HG02571 (cell line): ENCODE data around the gene CNTN1.
"Not testable (repeated sequence)": the region's sequence is repeated elsewhere in the genome, so short reads cannot be mapped to it uniquely, and the experiment has no call there.

ENCODE experiments used
- ATAC-seq: cut with Tn5 transposase; IDR thresholded peaks from one replicate; pipeline ENCODE4 v1.9.1; 2021; ENCODE audit warnings: mild to moderate bottlenecking, moderate library complexity; ENCODE audit not compliant: unreplicated experiment

The CNTN1 gene

DNA sequence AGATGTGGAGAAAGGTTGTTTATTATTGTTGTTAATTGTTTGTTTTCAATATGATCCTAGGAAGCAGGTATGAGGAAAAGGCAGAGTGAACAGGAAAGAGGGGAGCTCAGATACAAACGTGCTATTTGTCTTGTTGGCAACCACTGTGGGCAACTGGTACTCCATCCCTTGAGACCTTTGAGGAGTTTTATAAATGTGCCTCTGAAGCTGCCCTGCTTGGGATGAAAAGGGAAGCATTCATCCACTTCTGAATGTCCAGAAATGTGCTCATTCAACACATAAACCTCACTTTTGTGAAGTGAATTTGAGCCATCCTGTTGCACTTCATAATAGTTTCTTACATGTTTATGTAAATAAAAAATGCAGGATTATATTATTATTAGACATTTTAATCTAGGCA is 331.6 kb downstream of the CNTN1 start:
- ATAC-seq: no peak

DNA sequence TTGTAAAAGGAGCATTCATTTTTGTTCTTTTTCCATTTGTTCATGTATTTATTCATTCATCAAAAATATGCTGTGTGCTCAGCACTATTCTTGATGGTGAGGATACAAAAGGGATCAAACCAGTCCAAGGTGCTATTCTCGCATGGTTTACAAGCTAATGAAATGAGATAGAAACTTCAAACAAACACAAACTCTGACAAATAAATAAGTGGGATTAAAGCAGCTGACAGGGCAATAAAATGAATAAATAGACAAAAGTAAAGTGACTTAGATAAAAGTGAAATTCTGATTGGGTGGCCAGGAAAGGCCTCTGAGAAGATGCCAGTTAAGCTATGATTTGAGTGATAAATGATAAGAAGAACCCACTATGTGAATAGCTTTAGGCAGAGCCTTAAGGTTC is 333.9 kb downstream of the CNTN1 start:
- ATAC-seq: no peak

DNA sequence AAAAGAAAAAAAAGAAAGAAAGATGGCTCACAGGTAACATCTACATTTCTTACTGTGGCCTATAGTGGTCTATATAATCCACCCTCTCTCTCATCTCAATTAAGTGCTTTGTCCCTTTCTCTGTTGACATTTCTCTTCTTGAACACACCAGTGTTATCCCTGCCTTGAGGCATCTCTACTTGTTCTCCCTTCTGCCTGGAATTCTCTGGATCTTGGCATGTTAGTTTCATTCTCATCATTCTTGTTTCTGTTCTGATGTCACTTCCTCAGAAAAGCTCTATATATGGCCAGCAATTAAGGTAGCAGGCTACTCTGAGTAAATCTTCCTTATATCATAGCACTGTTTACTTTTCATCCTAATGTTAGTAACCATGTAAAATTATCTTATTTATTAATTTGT is 340.1 kb downstream of the CNTN1 start:
- no peak for ATAC-seq

DNA sequence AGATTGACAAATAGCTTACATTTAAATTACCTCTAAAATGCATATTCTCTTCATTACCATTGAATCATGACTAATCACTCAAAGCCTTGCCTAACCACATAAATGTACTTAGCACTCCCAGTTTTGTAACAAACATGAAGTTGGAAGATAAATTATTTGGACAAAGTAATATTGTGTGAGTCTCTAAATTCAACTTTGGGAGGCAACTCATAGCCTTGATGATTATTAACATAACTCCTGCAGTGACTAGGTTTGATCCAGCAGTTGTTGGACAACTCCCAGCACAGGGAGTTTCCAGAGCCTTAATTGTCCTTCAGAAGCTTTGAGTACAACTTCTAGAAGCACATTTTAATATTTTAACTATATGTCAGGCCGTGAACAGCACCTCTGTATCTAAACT is 342.4 kb downstream of the CNTN1 start:
- no peak for ATAC-seq

DNA sequence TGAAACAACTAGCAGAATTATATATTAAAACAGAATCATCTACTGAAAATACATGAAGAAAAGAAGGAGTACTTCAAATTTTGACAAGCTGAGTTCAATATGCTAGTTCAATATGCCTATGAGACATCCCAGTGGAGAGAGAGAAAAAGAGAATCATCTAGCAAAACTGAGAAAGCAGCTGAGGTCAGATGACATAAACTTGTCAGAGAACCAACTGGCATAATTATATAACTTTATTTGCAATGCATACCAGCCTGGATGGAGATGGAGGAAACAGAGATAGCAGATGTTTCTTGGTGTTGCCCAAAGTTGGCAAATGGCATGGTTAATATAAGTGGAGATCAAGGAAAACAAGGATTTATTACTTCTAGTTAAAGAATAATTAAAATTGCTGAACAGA is 347.2 kb downstream of the CNTN1 start:
- ATAC-seq: no peak

DNA sequence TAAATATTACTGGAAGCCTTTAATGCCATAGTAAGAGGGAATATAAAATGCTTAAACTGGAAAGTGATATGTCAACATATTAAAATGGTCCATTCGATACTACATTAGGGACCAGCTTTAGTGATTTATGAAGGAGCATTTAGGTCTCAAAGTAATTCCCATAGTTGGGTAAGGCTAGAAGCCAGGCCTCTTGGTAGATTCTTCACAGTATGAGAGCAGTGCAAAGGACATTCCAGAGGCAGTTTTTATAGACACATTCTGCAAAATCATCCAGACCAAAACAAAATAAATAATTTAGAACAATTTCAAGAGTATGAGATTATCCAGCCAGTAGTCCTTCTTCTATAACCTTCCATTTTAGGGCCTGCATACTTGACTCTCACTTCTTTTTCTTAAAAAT is 353.3 kb downstream of the CNTN1 start:
- ATAC-seq: no peak

DNA sequence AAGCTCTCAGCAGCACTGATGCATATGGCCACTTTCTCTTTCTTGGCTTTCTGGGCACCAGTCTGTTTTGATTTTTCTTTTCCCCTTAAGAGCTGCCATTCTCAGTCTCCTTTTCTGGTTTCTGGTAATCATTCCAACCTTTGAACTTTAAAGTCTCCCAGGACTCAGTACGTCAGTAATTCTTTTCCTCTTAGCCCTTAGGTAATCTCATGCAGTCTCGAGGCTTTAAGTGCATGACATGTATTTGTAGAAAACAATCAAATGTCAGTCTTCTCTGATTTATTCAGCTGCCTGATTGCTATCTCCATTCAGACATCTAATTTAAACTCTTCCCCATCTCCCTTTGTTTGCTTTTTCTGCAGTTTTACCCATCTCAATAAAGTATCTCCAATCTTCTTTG is 356.8 kb downstream of the CNTN1 start:
- ATAC-seq: no peak

DNA sequence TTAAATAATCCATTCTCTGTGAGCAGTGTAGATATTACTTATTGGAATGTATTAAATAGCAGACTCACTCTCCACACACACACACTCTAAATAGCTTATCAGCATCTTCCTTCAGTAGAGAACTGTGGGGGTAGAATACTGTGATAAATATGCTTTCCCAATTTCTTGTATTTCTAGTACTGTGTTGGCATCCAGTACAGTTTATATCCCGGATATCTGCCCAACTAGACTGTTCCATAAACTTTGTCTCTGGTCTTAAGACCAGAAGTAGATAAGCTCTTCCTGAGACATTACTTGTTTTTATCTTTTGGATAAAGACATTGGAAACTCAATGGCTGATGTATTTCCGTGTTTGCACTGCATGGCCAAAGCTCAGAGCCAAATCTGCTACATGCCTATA is 359.7 kb downstream of the CNTN1 start:
- no peak for ATAC-seq

DNA sequence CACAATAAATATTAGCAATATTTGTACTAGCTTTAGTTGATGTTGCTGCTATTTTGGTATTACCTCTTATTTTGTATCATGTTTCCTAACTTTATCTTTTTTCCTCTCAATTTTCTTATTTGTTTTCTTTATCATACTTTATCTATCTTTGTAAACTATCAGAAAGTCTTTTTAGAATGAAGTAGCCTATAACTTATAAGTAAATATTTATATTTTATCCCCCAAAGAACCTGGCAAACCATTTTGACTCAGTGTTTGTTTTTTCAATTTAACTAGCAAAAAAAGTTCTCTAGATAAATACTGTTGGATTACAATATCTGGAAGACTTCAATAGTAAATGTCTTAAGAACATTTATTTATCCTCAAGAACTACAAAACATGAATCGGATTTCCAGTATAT is 360.2 kb downstream of the CNTN1 start:
- no peak for ATAC-seq

DNA sequence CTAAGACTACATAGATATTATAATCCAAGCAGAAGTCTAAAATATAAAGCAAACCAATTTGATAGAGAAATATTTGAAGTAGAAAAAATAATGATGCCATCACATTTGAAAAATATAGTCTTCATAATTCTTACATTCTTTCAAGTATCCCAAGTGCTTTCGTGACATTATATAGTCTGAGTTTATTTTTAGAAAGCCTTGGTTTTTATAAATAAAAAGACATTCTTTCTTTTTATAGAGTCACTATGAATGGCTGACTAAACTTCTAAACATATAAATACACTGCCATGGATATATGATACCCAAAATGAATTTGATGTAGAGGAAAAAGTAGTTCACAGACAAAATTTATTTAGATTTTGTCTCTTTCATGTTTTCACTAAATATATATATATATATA is 360.8 kb downstream of the CNTN1 start:
- no peak for ATAC-seq

DNA sequence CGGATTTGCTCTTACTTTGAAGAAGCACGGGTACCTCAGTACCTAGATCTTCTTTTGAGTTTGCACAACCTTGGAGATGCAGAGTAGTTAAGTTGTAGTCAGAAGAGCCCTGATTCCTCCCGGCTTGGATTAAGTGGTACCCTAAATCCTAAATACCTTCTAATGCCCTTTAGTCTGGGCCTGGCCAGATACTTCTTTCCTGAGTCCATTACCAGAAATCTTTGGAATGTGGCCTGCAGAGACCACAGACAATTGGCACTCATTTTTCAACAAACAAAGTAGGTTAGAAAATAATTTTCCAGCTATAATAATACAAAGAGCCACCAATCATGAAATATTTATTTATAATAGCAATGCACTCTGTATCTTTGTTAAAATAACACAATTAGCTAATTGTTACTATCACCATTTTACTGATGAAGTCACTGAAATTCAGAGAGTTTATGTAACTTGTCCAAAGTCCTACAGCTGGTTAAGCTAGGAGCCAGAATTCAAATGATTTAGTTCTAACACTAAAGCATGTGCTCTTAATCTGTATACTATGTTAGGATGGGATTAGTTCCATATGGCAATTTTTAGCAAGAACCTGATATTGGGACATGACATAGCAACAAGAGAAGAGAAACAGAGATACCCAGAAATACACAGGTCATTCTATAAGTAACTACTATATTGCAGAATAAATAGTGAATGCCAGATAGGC is 363.8 kb downstream of the CNTN1 start:
- no peak for ATAC-seq

DNA sequence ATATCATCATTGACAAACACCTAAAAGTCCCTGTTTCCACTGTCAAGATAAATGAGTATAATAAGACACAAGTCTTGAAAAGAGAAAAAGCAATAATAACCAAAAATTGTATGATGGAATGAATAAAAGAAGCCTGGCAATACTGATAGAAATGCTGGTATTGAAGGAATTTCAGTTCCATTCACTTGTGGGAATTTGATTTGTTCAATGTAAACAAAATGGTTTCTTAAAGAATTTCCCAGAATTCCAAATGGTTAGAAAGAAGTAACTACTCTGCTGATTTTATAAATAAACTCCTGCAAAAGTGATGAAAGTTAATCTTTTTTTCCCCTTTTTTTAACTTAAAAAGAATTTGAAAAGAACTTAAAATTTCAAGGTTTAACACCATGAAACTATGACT is 366.0 kb downstream of the CNTN1 start:
- ATAC-seq: no peak

DNA sequence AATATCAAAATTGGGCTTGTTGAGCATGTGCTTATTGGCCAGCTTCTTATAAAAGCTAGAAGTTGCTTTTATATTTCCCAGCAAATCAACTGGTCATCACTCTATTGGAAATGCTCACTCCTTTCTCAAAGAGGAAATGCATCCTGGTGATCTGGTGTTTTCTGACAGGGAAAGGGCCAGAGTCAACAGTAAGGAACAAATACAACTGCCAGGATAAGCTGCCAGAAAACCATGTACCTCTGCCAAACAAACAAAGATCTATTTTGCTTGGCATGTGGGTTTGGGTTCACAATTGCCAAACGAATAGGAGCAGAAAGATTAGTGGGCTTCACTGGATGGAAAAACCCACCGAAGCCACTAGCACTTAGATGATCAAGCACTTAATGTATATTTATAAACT is 369.0 kb downstream of the CNTN1 start:
- ATAC-seq: no peak

DNA sequence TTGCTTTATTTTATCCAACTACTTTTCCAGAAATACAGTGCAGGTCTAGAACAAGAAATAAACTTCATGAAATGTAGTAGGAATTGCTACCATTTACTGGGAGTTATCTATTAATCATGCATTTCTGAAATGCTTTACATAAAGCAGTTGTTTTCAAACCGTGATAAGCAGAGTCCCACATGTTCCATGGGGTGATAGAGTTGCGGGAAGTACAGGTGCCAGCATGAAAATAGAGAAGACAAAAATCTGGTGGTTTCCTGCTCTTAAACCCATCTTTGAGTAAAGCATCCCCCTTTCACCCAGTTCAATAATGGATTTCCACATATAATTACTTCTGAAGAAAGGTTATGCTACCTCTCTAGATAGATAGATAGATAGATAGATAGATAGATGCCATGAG is 372.2 kb downstream of the CNTN1 start:
- ATAC-seq: no peak

DNA sequence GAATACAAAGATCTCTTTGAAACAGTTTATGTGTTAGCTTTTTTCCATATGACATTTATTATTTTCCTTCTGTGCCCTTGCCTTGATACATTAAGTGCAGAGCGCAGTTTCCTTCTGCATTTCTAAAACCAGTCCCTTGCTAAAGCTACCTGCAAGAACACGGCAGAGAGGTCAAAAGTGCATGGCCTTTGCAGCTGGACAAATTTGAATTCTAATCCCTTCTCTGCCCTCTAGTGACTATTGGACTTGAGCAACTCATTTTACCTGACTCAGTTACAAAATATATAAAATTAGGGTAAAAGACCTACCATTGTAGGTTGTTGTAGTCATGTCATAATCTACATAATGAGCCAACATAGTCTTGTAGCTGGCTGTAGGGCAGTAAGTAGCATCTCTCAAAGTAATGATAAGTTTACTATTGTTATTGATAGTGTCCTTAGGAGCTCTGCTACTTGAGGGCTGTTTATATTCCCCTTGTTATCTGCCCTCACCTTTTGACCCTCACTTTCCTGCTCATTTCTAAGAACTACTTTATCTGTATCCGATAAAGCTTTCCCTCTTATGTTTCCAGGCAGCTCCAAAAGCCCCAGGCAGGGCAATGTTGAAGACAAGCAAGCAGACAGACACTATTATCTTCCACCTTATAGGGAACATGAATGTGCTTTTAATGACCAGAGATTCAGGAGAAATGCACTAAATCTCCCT is 375.9 kb downstream of the CNTN1 start:
- ATAC-seq: no peak

DNA sequence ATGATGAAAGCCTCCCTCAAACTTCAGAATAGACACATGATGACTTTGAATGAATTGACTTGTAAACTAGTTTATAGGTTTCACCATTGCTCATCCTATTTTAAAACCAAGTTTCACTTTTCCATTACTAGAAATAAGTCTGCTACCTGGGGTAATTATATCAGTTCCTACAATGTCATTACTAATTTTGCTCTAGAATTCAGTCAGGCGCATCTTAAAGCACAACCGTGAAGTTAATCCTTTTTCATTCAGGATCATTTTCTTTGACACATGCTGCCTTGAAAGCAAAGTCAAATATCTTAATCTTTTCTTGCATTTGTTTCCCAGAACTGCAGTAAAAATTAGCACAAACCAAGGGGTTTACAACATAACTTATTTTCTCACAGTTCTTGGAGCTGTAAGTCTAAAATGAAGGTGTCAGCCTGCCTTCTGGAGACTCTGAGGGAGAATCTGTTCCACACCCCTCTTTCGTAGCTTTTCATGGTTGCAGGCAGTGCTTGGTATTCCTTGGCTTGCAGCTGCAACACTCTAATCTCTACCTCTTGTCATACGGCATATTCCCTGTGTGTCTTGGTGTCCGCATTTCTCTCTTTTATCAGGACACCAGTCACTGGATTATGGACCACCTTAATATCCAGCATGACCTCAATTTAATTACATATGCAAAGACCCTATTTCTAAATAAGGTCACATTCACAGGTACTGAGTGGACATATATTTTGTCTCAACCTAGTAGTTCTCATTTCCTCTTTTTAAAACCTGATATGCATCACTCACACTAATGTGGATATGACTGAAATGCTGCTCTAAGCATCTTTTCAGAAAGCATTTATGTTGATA is 381.6 kb downstream of the CNTN1 start:
- ATAC-seq: no peak

DNA sequence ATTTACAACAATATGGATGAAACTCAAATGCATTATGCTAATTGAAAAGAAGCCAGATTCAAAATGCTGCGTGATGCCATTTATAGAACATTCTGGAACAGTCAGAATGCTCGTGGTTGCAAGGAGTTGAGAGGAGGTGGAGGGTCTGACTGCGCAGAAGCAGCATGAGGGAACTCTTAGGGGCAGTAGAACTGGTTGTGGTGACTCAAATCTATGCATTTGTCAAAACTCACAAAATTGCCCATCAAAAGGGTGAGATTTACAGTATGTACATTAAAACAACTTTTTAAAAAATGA is 382.2 kb downstream of the CNTN1 start:
- no peak for ATAC-seq

DNA sequence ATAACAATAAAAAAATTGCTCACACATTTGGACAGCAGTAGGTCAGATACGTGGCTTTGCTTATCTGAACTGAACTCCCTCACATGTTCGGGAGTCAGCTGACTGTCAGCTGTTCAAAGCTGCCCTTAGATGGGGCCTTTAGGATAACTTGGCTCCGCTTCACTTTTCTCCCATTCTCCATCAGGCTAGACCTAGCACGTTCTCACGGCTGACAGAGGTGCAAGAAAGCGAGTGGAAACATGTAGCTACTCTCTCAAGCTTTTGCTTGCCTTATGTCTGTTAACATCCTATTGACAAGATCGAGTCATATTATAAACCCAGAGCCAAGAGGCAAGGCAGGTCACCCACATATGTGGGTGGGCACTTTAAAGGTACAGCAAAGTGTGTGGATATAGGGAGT is 383.9 kb downstream of the CNTN1 start:
- no peak for ATAC-seq

DNA sequence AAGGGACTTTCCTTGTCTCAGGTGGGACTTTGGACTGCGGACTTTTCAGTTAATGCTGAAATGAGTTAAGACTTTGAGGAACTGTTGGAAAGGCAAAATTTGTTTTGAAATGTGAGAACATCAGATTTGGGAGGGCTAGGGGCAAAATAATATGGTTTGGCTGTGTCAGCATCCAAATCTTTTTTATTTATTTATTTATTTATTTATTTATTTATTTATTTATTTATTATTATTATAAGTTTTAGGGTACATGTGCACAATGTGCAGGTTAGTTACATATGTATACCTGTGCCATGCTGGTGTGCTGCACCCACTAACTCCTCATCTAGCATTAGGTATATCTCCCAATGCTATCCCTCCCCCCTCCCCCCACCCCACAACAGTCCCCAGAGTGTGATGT is 389.0 kb downstream of the CNTN1 start:
- not testable (repeated sequence) for ATAC-seq

DNA sequence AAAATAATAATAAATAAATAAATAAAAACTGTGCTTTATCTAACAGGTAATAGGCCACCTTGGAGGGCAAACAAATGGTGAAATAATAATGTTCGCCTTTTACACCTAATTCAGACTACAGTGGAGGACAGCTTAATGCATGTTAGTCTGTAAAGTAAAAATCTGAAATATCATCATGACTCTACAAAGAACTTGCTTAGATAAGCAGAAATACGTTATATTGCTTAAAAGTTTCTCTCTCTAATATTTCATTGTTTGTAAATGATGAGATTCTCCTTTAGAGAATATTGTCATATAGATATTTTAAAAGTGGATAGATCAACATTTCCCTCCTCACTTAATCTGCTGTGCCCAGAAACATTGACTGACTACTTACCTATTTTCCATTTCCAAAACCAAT is 397.2 kb downstream of the CNTN1 start:
- ATAC-seq: no peak

DNA sequence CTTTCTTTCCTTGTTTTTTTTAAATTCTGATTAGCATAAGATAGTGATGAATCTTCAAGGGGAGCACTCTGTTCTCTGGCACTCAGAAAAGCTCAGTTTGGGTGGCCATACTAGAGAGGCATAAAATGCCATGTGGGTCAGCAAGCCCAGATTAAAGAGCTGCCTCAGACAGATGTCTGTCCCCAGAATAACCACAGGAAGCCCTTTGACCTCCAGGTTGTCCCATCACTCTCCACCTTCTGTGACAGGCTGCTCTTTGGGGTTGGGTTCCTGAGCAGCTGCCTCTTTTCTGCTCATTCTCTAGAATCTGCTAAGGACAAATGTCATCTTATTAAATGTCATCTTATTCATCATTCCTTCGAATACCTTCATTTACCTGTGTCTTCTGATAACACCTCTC is 399.9 kb downstream of the CNTN1 start:
- no peak for ATAC-seq

DNA sequence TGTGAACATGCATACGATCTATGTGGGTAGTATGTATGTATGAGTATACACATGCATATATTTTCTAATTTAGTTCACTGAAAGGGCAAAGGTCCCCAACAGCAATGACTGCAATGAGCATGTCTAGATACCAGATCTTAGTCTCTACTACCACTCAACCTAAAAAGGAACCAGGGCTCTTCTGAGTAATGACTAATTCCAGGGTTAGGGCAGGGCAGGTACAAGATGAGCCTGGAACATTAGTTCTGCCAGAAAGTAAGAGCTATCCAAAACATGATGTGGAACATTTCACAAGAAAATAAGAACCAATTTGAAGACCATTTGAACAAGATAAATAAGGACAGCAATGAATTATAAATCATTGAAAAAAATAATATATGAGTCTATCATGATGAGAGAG is 404.6 kb downstream of the CNTN1 start:
- no peak for ATAC-seq
